Measurements from ENCODE around the gene MSX1. TPM values are rescaled to one million over a fixed set of nuclear protein-coding genes. Genes with fewer than 3 reads are reported as not detected.

MSX1 gene
- total and polyA plus RNA-seq, 2 of the 13 experiments (the other 11 are each of a cell fraction or from before 2014, with no cell fraction given), result 12.1 to 14.9 TPM

GRCh38 chr4:4849524-4850193 lies 9.8 kb upstream of the MSX1 start:
- intact Hi-C loops (cut with micrococcal nuclease; ENCODE audit: unreplicated experiment), result no loop called here
- Histone ChIP-seq H3K4me1 (ENCODE audit: insufficient read depth, low read length) (no peaks in the 10 kb centered on the region), H3K9me3 (ENCODE audit: low read length) (no peaks in the 10 kb centered on the region), H3K79me2 (ENCODE audit: insufficient read depth, low read length) (no peaks in the 10 kb centered on the region), H3K9ac (ENCODE audit: insufficient read depth, low read depth, low read length) (no peak overlapping the region), H3K36me3 (replicated peaks in 1 of 2; ENCODE audit: control insufficient read depth in 1 of 2, insufficient read depth in 2 of 2, low read length in 2 of 2) (no peaks in the 10 kb centered on the region), H3K27me3 (ENCODE audit: control insufficient read depth in 1 of 2, insufficient read depth in 2 of 2, low read length in 2 of 2) (peaks cover 2 to 5% of the 10 kb centered on the region in 2 experiments; a peak in 1 of 5 replicates), H2AFZ (ENCODE audit: low read length) (no peak overlapping the region), H4K20me1 (ENCODE audit: insufficient read depth, low read length) (no peaks in the 10 kb centered on the region), H3K4me3 (replicated peaks in 1 of 3; ENCODE audit: insufficient read depth in 1 of 3, low read depth in 2 of 3, low read length in 3 of 3) (no peak overlapping the region), H3K4me2 (ENCODE audit: low read depth, low read length) (no peak overlapping the region), H3K27ac (ENCODE audit: extremely low read length, insufficient read depth, low read length) (no peak overlapping the region)
- in situ Hi-C loops (cut with HindIII; ENCODE audit: extremely low pct_ligation_motif_present, low pct_unique_long_range_greater_than_20kb), result no loop called here
- no TSS peak for BruUV-seq (replicated peaks)
- TF ChIP-seq ZNF768 (CRISPR knock-in tag; IDR thresholded peaks at IDR 0.05) (peak; percentile 62; the same call in 1 of the 2 replicates), TRIM24 (CRISPR knock-in tag; IDR thresholded peaks at IDR 0.05) (no peak)
- ChIA-PET POLR2A (no interaction called here), CTCF (ENCODE audit: low intra/inter-chr PET ratio, low total read pairs) (no interaction called here)
- FAIRE-seq, result no peak
- 55% methylated on average over 8 of the region's 9 CpGs for WGBS (ENCODE audit: low lambda C conversion rate)
- no peak for DNase-seq (ENCODE audit: low spot score)
- ATAC-seq, result no peak

GRCh38 chr4:4851081-4851480 lies 8.4 kb upstream of the MSX1 start:
- no peaks in the 10 kb centered on the region for H3K36me3 ChIP-seq (replicated peaks in 1 of 2; ENCODE audit: control insufficient read depth in 1 of 2, insufficient read depth in 2 of 2, low read length in 2 of 2)
- ATAC-seq (no peak), FAIRE-seq (no peak), DNase-seq (ENCODE audit: low spot score) (no peak)
- H3K4me1 ChIP-seq (ENCODE audit: insufficient read depth, low read length), result no peaks in the 10 kb centered on the region
- H2AFZ ChIP-seq (ENCODE audit: low read length), result no peak overlapping the region
- no peak overlapping the region for H3K9ac ChIP-seq (ENCODE audit: insufficient read depth, low read depth, low read length)
- TF ChIP-seq MIER3 (CRISPR knock-in tag; IDR thresholded peaks at IDR 0.05; ENCODE audit: borderline replicate concordance), result no peak
- TF ChIP-seq, protein P1, sequence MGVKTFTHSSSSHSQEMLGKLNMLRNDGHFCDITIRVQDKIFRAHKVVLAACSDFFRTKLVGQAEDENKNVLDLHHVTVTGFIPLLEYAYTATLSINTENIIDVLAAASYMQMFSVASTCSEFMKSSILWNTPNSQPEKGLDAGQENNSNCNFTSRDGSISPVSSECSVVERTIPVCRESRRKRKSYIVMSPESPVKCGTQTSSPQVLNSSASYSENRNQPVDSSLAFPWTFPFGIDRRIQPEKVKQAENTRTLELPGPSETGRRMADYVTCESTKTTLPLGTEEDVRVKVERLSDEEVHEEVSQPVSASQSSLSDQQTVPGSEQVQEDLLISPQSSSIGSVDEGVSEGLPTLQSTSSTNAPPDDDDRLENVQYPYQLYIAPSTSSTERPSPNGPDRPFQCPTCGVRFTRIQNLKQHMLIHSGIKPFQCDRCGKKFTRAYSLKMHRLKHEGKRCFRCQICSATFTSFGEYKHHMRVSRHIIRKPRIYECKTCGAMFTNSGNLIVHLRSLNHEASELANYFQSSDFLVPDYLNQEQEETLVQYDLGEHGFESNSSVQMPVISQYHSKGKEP (CRISPR knock-in tag; IDR thresholded peaks at IDR 0.05), result no peak
- no peak for TF ChIP-seq ZKSCAN5 (CRISPR knock-in tag; IDR thresholded peaks at IDR 0.05)
- TF ChIP-seq ZNF576 (CRISPR knock-in tag; IDR thresholded peaks at IDR 0.05), result no peak
- POLR2A ChIA-PET, result no interaction called here
- H3K27ac ChIP-seq (ENCODE audit: extremely low read length, insufficient read depth, low read length), result no peak overlapping the region
- CTCF ChIA-PET (ENCODE audit: low intra/inter-chr PET ratio, low total read pairs), result no interaction called here
- H3K9me3 ChIP-seq (ENCODE audit: low read length), result no peaks in the 10 kb centered on the region
- intact Hi-C loops (cut with micrococcal nuclease; ENCODE audit: unreplicated experiment), result no loop called here
- no TSS peak for BruUV-seq (replicated peaks)
- no peaks in the 10 kb centered on the region for H4K20me1 ChIP-seq (ENCODE audit: insufficient read depth, low read length)
- in situ Hi-C loops (cut with HindIII; ENCODE audit: extremely low pct_ligation_motif_present, low pct_unique_long_range_greater_than_20kb), result no loop called here
- no peak overlapping the region for H3K4me3 ChIP-seq (replicated peaks in 1 of 3; ENCODE audit: insufficient read depth in 1 of 3, low read depth in 2 of 3, low read length in 3 of 3)
- H3K4me2 ChIP-seq (ENCODE audit: low read depth, low read length), result no peak overlapping the region
- peaks cover 2 to 5% of the 10 kb centered on the region in 2 experiments; a peak in 2 of 5 replicates for H3K27me3 ChIP-seq (ENCODE audit: control insufficient read depth in 1 of 2, insufficient read depth in 2 of 2, low read length in 2 of 2)
- no peaks in the 10 kb centered on the region for H3K79me2 ChIP-seq (ENCODE audit: insufficient read depth, low read length)
- 94% methylated on average over 3 of the region's 12 CpGs for WGBS (ENCODE audit: low lambda C conversion rate)
